WTC11 (cell line): ENCODE data around the gene STXBP6.

Experiments
- ATF1 ChIP-seq: sonication (generic); formaldehyde crosslinking; IDR thresholded peaks from 2 replicates; pipeline ENCODE4 v1.8.1; 2023; ENCODE audit warnings: mild to moderate bottlenecking, moderate library complexity, missing genetic modification reagents
- ATF3 ChIP-seq: sonication (generic); formaldehyde crosslinking; conservative IDR thresholded peaks from 2 replicates; pipeline ENCODE4 v1.8.1; 2022; ENCODE audit warnings: mild to moderate bottlenecking, missing genetic modification reagents
- CTCF ChIP-seq: fragments of 200-600 bp; IDR thresholded peaks from 2 replicates; pipeline ENCODE4 v1.8.0; 2022; ENCODE audit warnings: antibody characterized with exemption
- GTF2I ChIP-seq: fragments of 250-450 bp; sonication (Bioruptor Pico); conservative IDR thresholded peaks from 2 replicates; pipeline ENCODE4 v1.4.0; 2021; ENCODE audit warnings: mild to moderate bottlenecking
- JUN ChIP-seq: sonication (generic); formaldehyde crosslinking; IDR thresholded peaks from 2 replicates; pipeline ENCODE4 v1.8.0; 2023; ENCODE audit warnings: mild to moderate bottlenecking, missing genetic modification reagents
- ZNF232 ChIP-seq: sonication (generic); formaldehyde crosslinking; IDR thresholded peaks from 2 replicates; pipeline ENCODE4 v1.8.0; 2022; ENCODE audit warnings: mild to moderate bottlenecking, missing genetic modification reagents
- ZNF263 ChIP-seq: sonication (generic); formaldehyde crosslinking; IDR thresholded peaks from 2 replicates; pipeline ENCODE4 v1.8.1; 2022; ENCODE audit warnings: low read depth, mild to moderate bottlenecking, moderate library complexity, missing genetic modification reagents
- ZNF317 ChIP-seq: sonication (generic); formaldehyde crosslinking; IDR thresholded peaks from 2 replicates; pipeline ENCODE4 v1.8.1; 2023; ENCODE audit warnings: low read depth, mild to moderate bottlenecking, moderate library complexity, missing genetic modification reagents, borderline replicate concordance

GRCh38 chr14:24913746-24914145, 136.2 kb downstream of the STXBP6 start:
- TF ChIP-seq ATF3 (no peak), ZNF317 (CRISPR knock-in tag) (no peak), CTCF (no peak), GTF2I (CRISPR knock-in tag) (no peak), JUN (no peak), ZNF232 (no peak), ATF1 (CRISPR knock-in tag) (no peak), ZNF263 (CRISPR knock-in tag) (no peak)
